ENCODE measurements around the gene FERMT1. TPM values are rescaled to one million over a fixed set of nuclear protein-coding genes. Genes with fewer than 3 reads are reported as not detected.
A peak's percentile ranks its signal among the peaks of the same experiment; 100 is the strongest.

FERMT1 gene
- total and polyA plus RNA-seq, 2 of the 13 experiments (the other 11 are each of a cell fraction or from before 2014, with no cell fraction given): 15.8 to 29.5 TPM

GRCh38 chr20:6094063-6094462 lies 28.8 kb downstream of the FERMT1 start:
- no TSS peak for BruUV-seq (replicated peaks)
- 83% methylated on average over 3 of the region's 3 CpGs for WGBS (ENCODE audit: low lambda C conversion rate)
- Histone ChIP-seq H3K79me2 (ENCODE audit: insufficient read depth, low read length) (no peaks in the 10 kb centered on the region), H3K36me3 (replicated peaks in 1 of 2; ENCODE audit: control insufficient read depth in 1 of 2, insufficient read depth in 2 of 2, low read length in 2 of 2) (peaks cover 10 to 48% of the 10 kb centered on the region in 2 experiments), H3K9ac (ENCODE audit: insufficient read depth, low read depth, low read length) (no peak overlapping the region), H3K27me3 (ENCODE audit: control insufficient read depth in 1 of 2, insufficient read depth in 2 of 2, low read length in 2 of 2) (no peaks in the 10 kb centered on the region), H3K9me3 (ENCODE audit: low read length) (no peaks in the 10 kb centered on the region), H2AFZ (ENCODE audit: low read length) (no peak overlapping the region), H4K20me1 (ENCODE audit: insufficient read depth, low read length) (no peaks in the 10 kb centered on the region), H3K4me1 (ENCODE audit: insufficient read depth, low read length) (peaks cover 30% of the 10 kb centered on the region), H3K4me3 (replicated peaks in 1 of 3; ENCODE audit: insufficient read depth in 1 of 3, low read depth in 2 of 3, low read length in 3 of 3) (no peak overlapping the region), H3K27ac (ENCODE audit: extremely low read length, insufficient read depth, low read length) (no peak overlapping the region), H3K4me2 (ENCODE audit: low read depth, low read length) (no peak overlapping the region)
- POLR2A ChIA-PET: interaction anchor here (1.1 kb wide), 1 partner anchor 29 kb away, joined by 4 read pairs; the partner anchor contains the start of gene FERMT1
- FAIRE-seq: no peak
- in situ Hi-C loops (cut with HindIII; ENCODE audit: extremely low pct_ligation_motif_present, low pct_unique_long_range_greater_than_20kb) (no loop called here), intact Hi-C loops (cut with micrococcal nuclease; ENCODE audit: unreplicated experiment) (no loop called here)
- no peak for DNase-seq (ENCODE audit: low spot score)
- CTCF ChIA-PET (ENCODE audit: low intra/inter-chr PET ratio, low total read pairs): no interaction called here
- no peak for TF ChIP-seq CHD2 (IDR thresholded peaks at IDR 0.05; ENCODE audit: low read depth, low read length)
- TF ChIP-seq GATAD1 (CRISPR knock-in tag; IDR thresholded peaks at IDR 0.05): no peak
- TF ChIP-seq ESRRA (CRISPR knock-in tag; IDR thresholded peaks at IDR 0.05; ENCODE audit: low read depth): 0 out of 2 replicates have a peak, but pooled peaks have one; percentile 6
- ATAC-seq: no peak

DNA sequence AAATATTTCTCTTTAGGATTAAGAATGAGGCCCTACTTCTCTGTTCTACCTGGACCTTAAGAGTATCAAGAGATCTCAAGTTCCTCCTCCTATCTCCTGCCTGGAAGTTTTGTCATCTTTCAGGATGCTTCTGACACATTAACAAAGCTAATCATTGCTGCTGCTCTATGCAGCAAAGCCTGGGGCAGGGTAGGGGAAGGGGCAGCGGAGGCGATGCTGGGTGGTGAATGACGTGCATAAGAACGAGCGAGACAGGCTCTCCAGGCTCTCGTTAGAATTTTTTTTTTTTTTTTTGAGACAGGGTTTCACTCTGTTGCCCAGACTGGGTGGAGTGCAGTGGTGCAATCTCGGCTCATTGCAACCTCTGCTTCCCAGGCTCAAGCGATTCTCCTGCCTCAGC lies 31.2 kb downstream of the FERMT1 start:
- intact Hi-C loops (cut with micrococcal nuclease; ENCODE audit: unreplicated experiment): no loop called here
- peaks cover 12 to 50% of the 10 kb centered on the region in 2 experiments for H3K36me3 ChIP-seq (replicated peaks in 1 of 2; ENCODE audit: control insufficient read depth in 1 of 2, insufficient read depth in 2 of 2, low read length in 2 of 2)
- H4K20me1 ChIP-seq (ENCODE audit: insufficient read depth, low read length): no peaks in the 10 kb centered on the region
- BruUV-seq (replicated peaks): no TSS peak
- H2AFZ ChIP-seq (ENCODE audit: low read length): no peak overlapping the region
- 93% methylated on average over 8 of the region's 8 CpGs for WGBS (ENCODE audit: low lambda C conversion rate)
- ATAC-seq: no peak
- H3K79me2 ChIP-seq (ENCODE audit: insufficient read depth, low read length): no peaks in the 10 kb centered on the region
- H3K27ac ChIP-seq (ENCODE audit: extremely low read length, insufficient read depth, low read length): no peak overlapping the region
- no peaks in the 10 kb centered on the region for H3K27me3 ChIP-seq (ENCODE audit: control insufficient read depth in 1 of 2, insufficient read depth in 2 of 2, low read length in 2 of 2)
- no peak for DNase-seq (ENCODE audit: low spot score)
- no peak overlapping the region for H3K4me3 ChIP-seq (replicated peaks in 1 of 3; ENCODE audit: insufficient read depth in 1 of 3, low read depth in 2 of 3, low read length in 3 of 3)
- no peak for TF ChIP-seq ETV5 (CRISPR knock-in tag; IDR thresholded peaks at IDR 0.05; ENCODE audit: borderline replicate concordance)
- no peak for TF ChIP-seq ZSCAN30 (CRISPR knock-in tag; IDR thresholded peaks at IDR 0.05)
- no peak for TF ChIP-seq HMGXB4 (CRISPR knock-in tag; IDR thresholded peaks at IDR 0.05; ENCODE audit: borderline replicate concordance in 1 of 2, low read depth in 1 of 2)
- TF ChIP-seq KDM4B (CRISPR knock-in tag; IDR thresholded peaks at IDR 0.05): no peak
- no peak for TF ChIP-seq NFKB2 (CRISPR knock-in tag; IDR thresholded peaks at IDR 0.05; ENCODE audit: borderline replicate concordance)
- TF ChIP-seq TBX2 (CRISPR knock-in tag; IDR thresholded peaks at IDR 0.05; ENCODE audit: borderline replicate concordance): no peak
- TF ChIP-seq RNF2 (conservative IDR thresholded peaks at IDR 0.05; ENCODE audit: low read depth): no peak
- TF ChIP-seq ZNF576 (CRISPR knock-in tag; IDR thresholded peaks at IDR 0.05): no peak
- no peak for TF ChIP-seq RBFOX2 (IDR thresholded peaks at IDR 0.05; ENCODE audit: low read depth, low read length)
- ChIA-PET CTCF (ENCODE audit: low intra/inter-chr PET ratio, low total read pairs) (no interaction called here), POLR2A (no interaction called here)
- no peak overlapping the region for H3K4me2 ChIP-seq (ENCODE audit: low read depth, low read length)
- no peak overlapping the region for H3K9ac ChIP-seq (ENCODE audit: insufficient read depth, low read depth, low read length)
- no peaks in the 10 kb centered on the region for H3K9me3 ChIP-seq (ENCODE audit: low read length)
- in situ Hi-C loops (cut with HindIII; ENCODE audit: extremely low pct_ligation_motif_present, low pct_unique_long_range_greater_than_20kb): no loop called here
- FAIRE-seq: no peak
- peaks cover 30% of the 10 kb centered on the region for H3K4me1 ChIP-seq (ENCODE audit: insufficient read depth, low read length)
